NCI-H1105 treated with DMSO at 0.1 percent for 48 hours (cell line): Measurements from ENCODE around the gene DPCD.
"Not testable (repeated sequence)": the region's sequence is repeated elsewhere in the genome, so short reads cannot be mapped to it uniquely, and the experiment has no call there.

Experiments used
- DNase-seq: peaks from one replicate; lab custom pipeline; 2025; lab: John Stamatoyannopoulos, UW

The DPCD gene

GRCh38 chr10:101585841-101586240 lies 2.3 kb upstream of the DPCD start:
- DNase-seq: no peak

GRCh38 chr10:101588879-101589278 lies 758 bp downstream of the DPCD start:
- no peak for DNase-seq

GRCh38 chr10:101593331-101593730 lies 5.2 kb downstream of the DPCD start:
- not testable (repeated sequence) for DNase-seq

- DNase-seq: no peak
Measured at GRCh38 chr10:101595591-101596433, 7.7 kb downstream of the DPCD start.

GRCh38 chr10:101597091-101597900 lies 9.2 kb downstream of the DPCD start:
- no peak for DNase-seq

- peak; percentile 12 for DNase-seq
Measured at GRCh38 chr10:101601541-101601940, 13.4 kb downstream of the DPCD start.

GRCh38 chr10:101602761-101603398 lies 14.8 kb downstream of the DPCD start:
- DNase-seq: peak; percentile 57

- DNase-seq: no peak
Measured at GRCh38 chr10:101607124-101607523, 19.0 kb downstream of the DPCD start.

GRCh38 chr10:101609481-101609880 lies 21.4 kb downstream of the DPCD start:
- DNase-seq: no peak

- DNase-seq: no peak
Measured at GRCh38 chr10:101611096-101611905, 23.2 kb downstream of the DPCD start.

- DNase-seq: no peak
Measured at GRCh38 chr10:101612086-101612485, 24.0 kb downstream of the DPCD start.

GRCh38 chr10:101612872-101613271 lies 24.8 kb downstream of the DPCD start:
- no peak for DNase-seq

GRCh38 chr10:101613646-101614045 lies 25.5 kb downstream of the DPCD start:
- no peak for DNase-seq

- DNase-seq: no peak
Measured at GRCh38 chr10:101614663-101615524, 26.8 kb downstream of the DPCD start.

GRCh38 chr10:101615525-101616116 lies 27.5 kb downstream of the DPCD start:
- no peak for DNase-seq

- DNase-seq: no peak
Measured at GRCh38 chr10:101616415-101617101, 28.4 kb downstream of the DPCD start.

- DNase-seq: no peak
Measured at GRCh38 chr10:101617102-101617823, 29.1 kb downstream of the DPCD start.

- DNase-seq: no peak
Measured at GRCh38 chr10:101617824-101618568, 29.9 kb downstream of the DPCD start.
